Sigmoid colon (tissue), 4 donors: ENCODE measurements around the gene OR2C1.

ENCODE experiments used
- POLR2A ChIP-seq, 2 donors: fragments of 450-650 bp; IDR thresholded peaks; one replicate each; pipeline ENCODE4 v1.6.1; 2016; ENCODE audit warnings: antibody characterized with exemption in 2 of 2, mild to moderate bottlenecking in 2 of 2, moderate library complexity in 2 of 2
- POLR2AphosphoS5 ChIP-seq, 4 donors: sonication (generic); formaldehyde crosslinking; IDR thresholded peaks; one replicate each; pipeline ENCODE4 v1.6.1; 2017; ENCODE audit warnings: antibody characterized with exemption in 4 of 4

DNA sequence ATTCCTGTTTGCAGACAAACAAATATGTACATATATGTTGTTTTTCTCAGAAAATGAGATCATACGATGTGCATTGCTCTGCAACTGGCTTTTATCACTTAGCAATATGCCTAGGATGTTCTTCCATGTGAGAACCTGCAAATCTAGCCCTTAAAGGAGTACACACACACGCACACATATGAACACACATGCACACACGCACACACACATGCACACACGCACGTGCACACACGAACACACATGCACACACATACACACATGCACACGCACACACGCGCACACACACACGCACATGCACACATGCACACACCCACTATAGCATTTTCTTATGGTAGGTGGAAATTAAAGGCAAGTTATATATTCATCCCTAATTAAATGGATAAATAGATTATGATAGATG is 8.1 kb upstream of the OR2C1 start:
- TF ChIP-seq POLR2A (IDR thresholded peaks at IDR 0.05) = no peak
- TF ChIP-seq POLR2AphosphoS5 (IDR thresholded peaks at IDR 0.05) = no peak
